Spleen (tissue), 11 donors: ENCODE results near the gene CEBPE. TPM values are rescaled to one million over a fixed set of nuclear protein-coding genes. Genes with fewer than 3 reads are reported as not detected.
A peak's percentile ranks its signal among the peaks of the same experiment; 100 is the strongest.
"Not testable (repeated sequence)": the region's sequence is repeated elsewhere in the genome, so short reads cannot be mapped to it uniquely, and the experiment has no call there.

Experiments
- DNase-seq: peaks from one replicate; pipeline ENCODE4 v3.0.0-alpha.2; 2020
- H3K27ac ChIP-seq, 8 donors: fragments of 200-600 bp; sonication (generic) in 7 of 8; 1 replicate in 4 of 8; 2 replicates in 4 of 8; pipeline versions ENCODE4 v1.5.0 to v1.8.0; 2016 to 2021; ENCODE audit warnings: inconsistent platforms in 4 of 8, mild to moderate bottlenecking in 4 of 8, moderate library complexity in 1 of 8
- H3K27me3 ChIP-seq, 7 donors: fragments of 200-600 bp; sonication (generic) in 6 of 7; replicated peaks in 1 of 7; 1 replicate in 4 of 7; 2 replicates in 3 of 7; pipeline versions ENCODE4 v1.5.0 to v1.8.0; 2016 to 2021; ENCODE audit warnings: inconsistent platforms in 3 of 7, mild to moderate bottlenecking in 1 of 7
- H3K36me3 ChIP-seq, 6 donors: fragments of 200-600 bp; sonication (generic) in 5 of 6; 1 replicate in 4 of 6; 2 replicates in 2 of 6; pipeline versions ENCODE4 v1.5.0 to v1.8.0; 2016 to 2021; ENCODE audit warnings: inconsistent platforms in 2 of 6
- H3K4me1 ChIP-seq, 6 donors: fragments of 200-600 bp; sonication (generic) in 5 of 6; 1 replicate in 3 of 6; 2 replicates in 3 of 6; pipeline versions ENCODE4 v1.5.0 to v1.8.0; 2016 to 2021; ENCODE audit warnings: inconsistent platforms in 3 of 6
- H3K4me3 ChIP-seq, 8 donors: fragments of 200-600 bp; sonication (generic) in 7 of 8; 1 replicate in 4 of 8; 2 replicates in 4 of 8; pipeline versions ENCODE4 v1.5.0 to v1.8.0; 2016 to 2021; ENCODE audit warnings: inconsistent platforms in 4 of 8, mild to moderate bottlenecking in 4 of 8, moderate library complexity in 2 of 8
- H3K9me3 ChIP-seq, 8 donors: fragments of 200-600 bp; sonication (generic) in 7 of 8; 1 replicate in 4 of 8; 2 replicates in 4 of 8; pipeline versions ENCODE4 v1.5.0 to v1.8.0; 2016 to 2021; ENCODE audit warnings: inconsistent platforms in 4 of 8
- POLR2A ChIP-seq, 3 donors: fragments of 450-650 bp; IDR thresholded peaks; one replicate each; pipeline ENCODE4 v1.5.1; 2017; ENCODE audit warnings: antibody characterized with exemption in 3 of 3, mild to moderate bottlenecking in 1 of 3
- POLR2AphosphoS5 ChIP-seq, 3 donors: sonication (generic); formaldehyde crosslinking; IDR thresholded peaks; one replicate each; pipeline ENCODE4 v1.5.1; 2017; ENCODE audit warnings: antibody characterized with exemption in 3 of 3
- WGBS, 5 donors: extraction: QIAGEN DNeasy Blood & Tissue Kit in 3 of 5; methylation state at CpG; one replicate each; pipeline versions ENCODE4 v1.1.5 to v1.1.7; 2013 to 2018; 5-methylcytosine and 5-hydroxymethylcytosine counted together
- intact Hi-C: fragments of 100-400 bp; cut with DNase I; formaldehyde crosslinking; loops from one replicate; pipeline ENCODE4 v1.15.0; 2023; ENCODE audit warnings: low total_unique reads
- polyA plus RNA-seq, 3 donors: library from polyadenylated mRNA; stranded (reverse); fragments of 200-250 nt; gene quantifications; one replicate each; pipeline ENCODE4 v1.2.1, GENCODE V29; 2013
- total RNA-seq, 7 donors: library from RNA; depleted of rRNA in 3 of 7; stranded (reverse); fragments of >200 nt in 3 of 7; fragmentation: NEBNext Ultra II Directional in 4 of 7; extraction: Animal tissue kit (Norgen Biotek cat#: 25700) in 4 of 7; gene quantifications; one replicate each; pipeline versions ENCODE4 v1.1.0 to v1.2.1, GENCODE V29; 2016 to 2021
- TF ChIP-seq, protein P1 (sequence below), 11 experiments: fragments of 200-600 bp in 7 of 11; fragments of 450-650 bp in 4 of 11; sonication (generic) in 4 of 11; IDR thresholded peaks in 8 of 11; conservative IDR thresholded peaks in 3 of 11; 1 replicate in 7 of 11; 2 replicates in 4 of 11; pipeline versions ENCODE4 v1.4.0 to v1.8.0; 2016 to 2021; ENCODE audit warnings: antibody characterized with exemption in 11 of 11, inconsistent platforms in 4 of 11, mild to moderate bottlenecking in 1 of 11
- donor health status: healthy with polysubstance abuse.
- donor health status: DM: no; HTN: no; CAD: no; lungs with moderate emphysema.
- donor health status: DM: no; HTN: no; CAD: no.
- donor health status: Bipolar disorder and iron deficiency.
- donor health status: healthy.
- donor health status: DM: no; HTN: no; CAD: no.
- donor health status: DM: yes; HTN: yes; CAD: no.

Gene CEBPE
- total and polyA plus RNA-seq, 10 donors: 0.64 to 9.6 (median 1.5) TPM

DNA sequence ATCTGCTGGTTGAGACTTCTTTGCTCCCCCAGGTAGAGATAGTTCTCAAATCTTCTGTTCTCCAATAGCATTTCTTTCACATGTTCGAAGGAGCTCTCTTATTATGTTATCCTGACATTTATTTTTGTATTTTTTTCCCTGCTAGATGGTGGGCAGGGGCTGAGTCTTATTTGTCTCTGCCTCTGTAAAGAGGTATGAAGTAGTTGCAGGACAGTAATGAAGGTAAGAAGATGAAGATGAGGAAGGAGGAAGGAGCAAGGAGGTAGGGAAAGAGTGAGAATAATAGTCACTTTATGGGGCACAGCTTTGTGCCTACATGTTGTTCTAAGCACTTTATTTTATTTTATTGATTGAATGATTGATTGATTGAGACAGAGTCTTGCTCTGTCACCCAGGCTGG, 9.3 kb downstream of the CEBPE start:
- intact Hi-C loops: no loop called here
- no peak overlapping the region for H3K27ac ChIP-seq
- no peaks in the 10 kb centered on the region for H3K36me3 ChIP-seq
- peaks cover 0 to 28% (median 0%) of the 10 kb centered on the region in 7 donors for H3K27me3 ChIP-seq
- no peak for TF ChIP-seq POLR2AphosphoS5 (IDR thresholded peaks at IDR 0.05)
- H3K4me3 ChIP-seq: no peak overlapping the region
- peaks cover 0 to 52% (median 20%) of the 10 kb centered on the region in 6 donors for H3K4me1 ChIP-seq
- H3K9me3 ChIP-seq: no peaks in the 10 kb centered on the region
- no peak for DNase-seq
- 85 to 97% (median 85%) methylated on average over 1 of the region's 1 CpG for WGBS, 5 donors

DNA sequence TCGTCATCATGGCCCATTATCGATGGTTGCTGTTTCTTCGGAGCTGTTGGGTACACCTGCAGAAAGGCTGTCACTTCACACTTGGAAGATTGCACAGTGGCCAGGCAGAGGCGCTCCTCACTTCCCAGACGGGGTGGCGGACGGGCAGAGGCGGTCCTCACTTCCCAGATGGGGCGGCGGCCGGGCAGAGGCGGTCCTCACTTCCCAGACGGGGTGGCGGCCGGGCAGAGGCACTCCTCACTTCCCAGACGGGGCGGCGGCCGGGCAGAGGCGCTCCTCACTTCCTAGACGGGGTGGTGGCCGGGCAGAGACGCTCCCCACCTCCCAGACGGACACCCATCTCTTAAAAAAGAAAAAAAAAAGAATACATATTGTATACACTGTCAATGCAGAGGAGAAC, 10.9 kb downstream of the CEBPE start:
- Histone ChIP-seq H3K4me1 (peaks cover 0 to 36% (median 12%) of the 10 kb centered on the region in 6 donors), H3K27me3 (peaks cover 0 to 19% (median 0%) of the 10 kb centered on the region in 7 donors)
- DNase-seq: peak; percentile 30
- H3K27ac ChIP-seq, intact Hi-C loops, H3K4me3 ChIP-seq, H3K36me3 ChIP-seq, H3K9me3 ChIP-seq: not testable (repeated sequence)
- 87 to 95% (median 90%) methylated on average over 24 of the region's 24 CpGs for WGBS, 5 donors

DNA sequence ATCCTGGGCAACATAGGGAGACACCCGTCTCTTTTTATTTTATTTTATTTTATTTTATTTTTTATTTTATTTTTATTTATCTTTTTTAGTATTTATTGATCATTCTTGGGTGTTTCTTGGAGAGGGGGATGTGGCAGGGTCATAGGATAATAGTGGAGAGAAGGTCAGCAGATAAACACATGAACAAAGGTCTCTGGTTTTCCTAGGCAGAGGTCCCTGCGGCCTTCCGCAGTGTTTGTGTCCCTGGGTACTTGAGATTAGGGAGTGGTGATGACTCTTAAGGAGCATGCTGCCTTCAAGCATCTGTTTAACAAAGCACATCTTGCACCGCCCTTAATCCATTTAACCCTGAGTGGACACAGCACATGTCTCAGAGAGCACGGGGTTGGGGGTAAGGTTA, 11.4 kb downstream of the CEBPE start:
- intact Hi-C loops, H3K27ac ChIP-seq, DNase-seq, H3K36me3 ChIP-seq, H3K4me3 ChIP-seq, H3K9me3 ChIP-seq: not testable (repeated sequence)
- peaks cover 0 to 30% (median 10%) of the 10 kb centered on the region in 6 donors for H3K4me1 ChIP-seq
- peaks cover 0 to 15% (median 0%) of the 10 kb centered on the region in 7 donors for H3K27me3 ChIP-seq
- WGBS, 5 donors: 88 to 99% (median 94%) methylated on average over 2 to 4 of the region's 5 CpGs

DNA sequence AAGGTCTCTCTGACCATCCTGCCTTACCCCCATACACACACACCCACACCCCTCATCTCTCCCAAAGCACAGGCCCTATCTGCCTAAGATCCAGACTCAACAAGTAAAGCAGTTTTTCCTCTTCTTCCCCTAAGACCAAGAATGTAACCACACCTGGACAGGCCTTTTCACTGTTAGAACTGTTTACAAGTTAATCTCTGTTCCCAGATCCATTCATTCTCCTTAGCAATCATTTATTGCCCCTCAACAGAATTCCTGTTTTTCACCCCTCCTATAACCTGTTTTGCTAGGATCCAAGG, 12.4 kb downstream of the CEBPE start:
- Histone ChIP-seq H3K36me3 (no peaks in the 10 kb centered on the region), H3K27ac (no peak overlapping the region), H3K4me1 (peaks cover 0 to 27% (median 8%) of the 10 kb centered on the region in 6 donors), H3K27me3 (peaks cover 0 to 9% (median 0%) of the 10 kb centered on the region in 7 donors), H3K4me3 (no peak overlapping the region), H3K9me3 (no peaks in the 10 kb centered on the region)
- intact Hi-C loops: no loop called here
- no peak for TF ChIP-seq POLR2AphosphoS5 (IDR thresholded peaks at IDR 0.05)
- TF ChIP-seq, protein P1, sequence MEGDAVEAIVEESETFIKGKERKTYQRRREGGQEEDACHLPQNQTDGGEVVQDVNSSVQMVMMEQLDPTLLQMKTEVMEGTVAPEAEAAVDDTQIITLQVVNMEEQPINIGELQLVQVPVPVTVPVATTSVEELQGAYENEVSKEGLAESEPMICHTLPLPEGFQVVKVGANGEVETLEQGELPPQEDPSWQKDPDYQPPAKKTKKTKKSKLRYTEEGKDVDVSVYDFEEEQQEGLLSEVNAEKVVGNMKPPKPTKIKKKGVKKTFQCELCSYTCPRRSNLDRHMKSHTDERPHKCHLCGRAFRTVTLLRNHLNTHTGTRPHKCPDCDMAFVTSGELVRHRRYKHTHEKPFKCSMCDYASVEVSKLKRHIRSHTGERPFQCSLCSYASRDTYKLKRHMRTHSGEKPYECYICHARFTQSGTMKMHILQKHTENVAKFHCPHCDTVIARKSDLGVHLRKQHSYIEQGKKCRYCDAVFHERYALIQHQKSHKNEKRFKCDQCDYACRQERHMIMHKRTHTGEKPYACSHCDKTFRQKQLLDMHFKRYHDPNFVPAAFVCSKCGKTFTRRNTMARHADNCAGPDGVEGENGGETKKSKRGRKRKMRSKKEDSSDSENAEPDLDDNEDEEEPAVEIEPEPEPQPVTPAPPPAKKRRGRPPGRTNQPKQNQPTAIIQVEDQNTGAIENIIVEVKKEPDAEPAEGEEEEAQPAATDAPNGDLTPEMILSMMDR (IDR thresholded peaks at IDR 0.05 in 8 of 11, conservative IDR thresholded peaks at IDR 0.05 in 3 of 11): no peak
- TF ChIP-seq POLR2A (IDR thresholded peaks at IDR 0.05): no peak
- DNase-seq: peak; percentile 7

DNA sequence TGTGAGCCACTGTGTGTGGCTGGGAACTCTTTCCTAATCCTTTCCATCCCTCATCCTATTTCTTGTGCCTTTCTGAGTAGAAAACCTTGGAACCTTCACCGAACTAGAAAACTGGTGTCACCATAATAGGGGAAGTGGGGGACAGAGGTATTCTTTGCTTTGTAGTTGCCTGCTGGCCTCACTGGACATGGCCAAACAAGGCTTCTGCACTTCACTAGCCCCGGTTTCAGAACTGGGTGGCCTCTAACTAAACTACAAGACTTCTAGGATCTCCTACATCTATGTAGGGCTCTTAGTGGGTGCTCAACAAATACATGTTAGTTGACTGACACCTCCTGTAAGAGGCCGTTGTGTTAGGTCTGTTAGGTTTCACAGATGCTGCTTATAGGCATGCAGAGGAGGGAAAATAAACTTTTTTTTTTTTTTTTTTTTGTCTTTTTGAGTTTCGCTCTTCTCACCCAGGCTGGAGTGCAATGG, 13.7 kb downstream of the CEBPE start:
- 81 to 97% (median 84%) methylated on average over 4 of the region's 4 CpGs for WGBS, 5 donors
- intact Hi-C loops: no loop called here
- Histone ChIP-seq H3K9me3 (no peaks in the 10 kb centered on the region), H3K4me1 (peaks cover 0 to 20% (median 8%) of the 10 kb centered on the region in 6 donors), H3K4me3 (no peak overlapping the region), H3K36me3 (peaks cover 0 to 1% (median 0%) of the 10 kb centered on the region in 6 donors), H3K27me3 (no peaks in the 10 kb centered on the region), H3K27ac (peak overlapping the region in 1 of 8 donors; percentile 48)
- DNase-seq: no peak
- TF ChIP-seq POLR2AphosphoS5 (IDR thresholded peaks at IDR 0.05): no peak

DNA sequence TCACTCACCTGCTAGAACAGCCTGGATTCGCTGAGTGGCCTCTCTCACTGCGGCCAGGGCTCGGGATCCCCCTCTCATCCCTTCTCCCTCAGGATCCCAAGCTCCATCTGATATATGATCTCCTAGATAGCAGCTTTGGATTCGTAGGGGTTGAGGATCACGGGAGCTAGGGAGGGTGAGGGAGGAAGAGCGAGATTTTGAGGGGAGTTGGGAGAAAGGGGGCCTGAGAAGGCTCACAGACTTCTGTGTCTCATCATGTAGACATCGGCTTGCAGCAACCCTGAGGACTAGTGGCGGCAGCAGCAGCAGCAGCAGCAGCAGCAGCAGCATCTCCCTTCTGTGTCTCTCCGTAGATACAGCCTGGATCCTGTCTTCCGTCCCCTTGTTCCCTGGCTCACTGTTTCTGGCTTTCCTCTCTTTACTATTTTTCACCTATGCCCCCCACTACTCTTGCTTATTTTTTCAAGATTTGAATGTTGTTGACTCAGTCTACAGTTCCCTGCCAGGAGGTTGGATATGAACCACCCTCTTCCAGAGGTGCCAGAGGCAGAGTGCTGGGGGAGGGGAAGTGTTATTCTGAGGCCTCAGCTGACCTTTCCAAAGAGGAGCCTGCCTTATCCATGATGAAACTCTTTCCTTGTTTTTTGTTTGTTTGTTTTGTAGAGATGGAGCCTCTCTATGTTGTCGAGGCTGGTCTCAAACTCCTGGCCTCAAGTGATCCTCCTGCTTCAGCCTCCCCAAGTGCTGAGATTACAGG, 14.3 kb downstream of the CEBPE start, which contains the start of gene CIROP:
TSS of gene CIROP (minus strand) at position 399 of the 757 bp plus-strand sequence. CDS start at position 330, 69 bp downstream.
- WGBS, 5 donors: 79 to 89% (median 87%) methylated on average over 11 of the region's 11 CpGs

More for the DNA sequence above, 14.3 kb downstream of the CEBPE start, which contains the start of gene CIROP:
- intact Hi-C loops: no loop called here
- TF ChIP-seq, protein P1 (IDR thresholded peaks at IDR 0.05 in 8 of 11, conservative IDR thresholded peaks at IDR 0.05 in 3 of 11): no peak
- TF ChIP-seq POLR2AphosphoS5 (IDR thresholded peaks at IDR 0.05) (no peak), POLR2A (IDR thresholded peaks at IDR 0.05) (no peak)
- Histone ChIP-seq H3K27ac (peak within 1 kb of the TSS in 2 of 8 donors; percentile 30 to 48), H3K27me3 (no peaks in the 10 kb centered on the region), H3K4me1 (peaks cover 0 to 20% (median 8%) of the 10 kb centered on the region in 6 donors), H3K9me3 (no peaks in the 10 kb centered on the region), H3K4me3 (no peak within 1 kb of the TSS), H3K36me3 (peaks cover 0 to 7% (median 0%) of the 10 kb centered on the region in 6 donors)
- DNase-seq: peak; percentile 23
